Trophoblast cell (in vitro differentiated cells and primary cell): Measurements from ENCODE around the gene OR10J1.

ENCODE experiments used
- DNase-seq, 2 donors: peaks; one replicate each; pipeline ENCODE4 v3.0.0-alpha.2; 2016
- H2AFZ ChIP-seq: 2 replicates; pipeline ENCODE4 v1.6.1; 2013; ENCODE audit warnings: low read length, moderate library complexity, mild to moderate bottlenecking; ENCODE audit not compliant: insufficient read depth, poor library complexity
- H2AK5ac ChIP-seq: 2 replicates; pipeline ENCODE4 v1.6.1; 2013; ENCODE audit warnings: mild to moderate bottlenecking, low read length
- H2BK120ac ChIP-seq: 2 replicates; pipeline ENCODE4 v1.6.1; 2013; ENCODE audit warnings: low read length, mild to moderate bottlenecking, moderate library complexity; ENCODE audit not compliant: insufficient read depth, poor library complexity
- H2BK12ac ChIP-seq: 2 replicates; pipeline ENCODE4 v1.6.1; 2013; ENCODE audit warnings: mild to moderate bottlenecking, low read length, moderate library complexity
- H2BK5ac ChIP-seq: 2 replicates; pipeline ENCODE4 v1.6.1; 2013; ENCODE audit warnings: low read length, low read depth, moderate library complexity, mild to moderate bottlenecking; ENCODE audit not compliant: poor library complexity
- H3K14ac ChIP-seq: 2 replicates; pipeline ENCODE4 v1.6.1; 2013; ENCODE audit warnings: mild to moderate bottlenecking, low read length
- H3K18ac ChIP-seq: 2 replicates; pipeline ENCODE4 v1.6.1; 2013; ENCODE audit warnings: mild to moderate bottlenecking, low read length
- H3K23ac ChIP-seq: 2 replicates; pipeline ENCODE4 v1.6.1; 2013; ENCODE audit warnings: low read length
- H3K27ac ChIP-seq: 2 replicates; pipeline ENCODE4 v1.5.1; 2013; ENCODE audit warnings: low read depth, mild to moderate bottlenecking, inconsistent platforms, low read length, moderate library complexity
- H3K27me3 ChIP-seq: 2 replicates; pipeline ENCODE4 v1.6.1; 2013; ENCODE audit warnings: inconsistent platforms, mild to moderate bottlenecking, low read length, moderate library complexity; ENCODE audit not compliant: insufficient read depth
- H3K36me3 ChIP-seq, 2 experiments: 1 replicate in 1 of 2; 2 replicates in 1 of 2; pipeline ENCODE4 v1.6.1; 2013; ENCODE audit warnings: low read length in 2 of 2, mild to moderate bottlenecking in 2 of 2, moderate library complexity in 1 of 2; ENCODE audit not compliant: insufficient read depth in 2 of 2, control insufficient read depth in 1 of 2
- H3K4ac ChIP-seq: 2 replicates; pipeline ENCODE4 v1.6.1; 2013; ENCODE audit warnings: low read depth, mild to moderate bottlenecking, low read length, moderate library complexity
- H3K4me1 ChIP-seq, 2 experiments: 1 replicate in 1 of 2; 2 replicates in 1 of 2; pipeline ENCODE4 v1.6.1; 2013; ENCODE audit warnings: low read length in 2 of 2, mild to moderate bottlenecking in 2 of 2, moderate library complexity in 1 of 2; ENCODE audit not compliant: insufficient read depth in 2 of 2, control insufficient read depth in 1 of 2
- H3K4me2 ChIP-seq: 2 replicates; pipeline ENCODE4 v1.6.1; 2013; ENCODE audit warnings: inconsistent platforms, mild to moderate bottlenecking, low read length, moderate library complexity
- H3K4me3 ChIP-seq: 2 replicates; pipeline ENCODE4 v1.5.1; 2013; ENCODE audit warnings: mild to moderate bottlenecking, low read depth, low read length, inconsistent platforms
- H3K79me1 ChIP-seq: one replicate; pipeline ENCODE4 v1.6.1; 2013; ENCODE audit warnings: low read length
- H3K79me2 ChIP-seq: 2 replicates; pipeline ENCODE4 v1.6.1; 2013; ENCODE audit warnings: low read length, mild to moderate bottlenecking; ENCODE audit not compliant: control insufficient read depth, insufficient read depth, poor library complexity
- H3K9ac ChIP-seq: 2 replicates; pipeline ENCODE4 v1.6.1; 2013; ENCODE audit warnings: mild to moderate bottlenecking, low read length
- H3K9me3 ChIP-seq: 2 replicates; pipeline ENCODE4 v1.6.1; 2013; ENCODE audit warnings: low read depth, mild to moderate bottlenecking, control low read depth, inconsistent platforms, low read length; ENCODE audit not compliant: insufficient read depth
- H4K12ac ChIP-seq: 2 replicates; pipeline ENCODE4 v1.6.1; 2013; ENCODE audit warnings: low read depth, mild to moderate bottlenecking, low read length, moderate library complexity
- H4K8ac ChIP-seq: 2 replicates; pipeline ENCODE4 v1.6.1; 2013; ENCODE audit warnings: low read depth, mild to moderate bottlenecking, low read length, moderate library complexity
- H4K91ac ChIP-seq: one replicate; pipeline ENCODE4 v1.6.1; 2013; ENCODE audit warnings: low read depth, mild to moderate bottlenecking, low read length, moderate library complexity
- WGBS: extraction: QIAGEN DNeasy Blood & Tissue Kit; methylation state at CpG from one replicate; pipeline ENCODE4 v1.1.7; 2013; ENCODE audit warnings: missing lambda C conversion rate; ENCODE audit not compliant: insufficient read length, insufficient coverage; ENCODE audit errors: extremely low coverage; 5-methylcytosine and 5-hydroxymethylcytosine counted together

OR10J1 gene

DNA sequence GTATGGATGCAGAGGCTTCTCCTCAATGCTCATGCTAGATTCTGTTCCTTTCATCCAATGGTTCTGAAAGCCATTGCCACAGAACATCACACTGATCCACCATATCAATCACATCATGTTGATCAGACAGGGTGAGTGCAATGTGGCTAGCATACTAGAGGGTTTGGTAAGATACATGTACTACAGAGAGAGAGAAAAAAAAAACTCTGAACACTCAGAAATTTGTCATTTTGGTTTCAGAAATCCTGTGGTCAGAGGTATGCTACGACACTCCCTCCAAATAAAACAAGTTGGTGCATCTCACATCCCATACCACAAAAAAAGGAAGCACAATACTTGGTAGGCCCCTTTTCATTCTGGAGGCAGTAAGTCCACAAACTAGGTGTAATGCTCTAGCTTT is 35.4 kb downstream of the OR10J1 start:
- Histone ChIP-seq H2AK5ac (no peak overlapping the region), H2BK120ac (no peak overlapping the region), H4K12ac (no peak overlapping the region), H3K79me1 (no peaks in the 10 kb centered on the region), H4K8ac (no peak overlapping the region), H3K27me3 (no peaks in the 10 kb centered on the region), H3K79me2 (no peaks in the 10 kb centered on the region), H3K4me2 (no peak overlapping the region), H3K27ac (no peak overlapping the region), H2BK5ac (no peak overlapping the region), H3K4me1 (no peaks in the 10 kb centered on the region), H3K23ac (no peak overlapping the region), H3K18ac (no peak overlapping the region), H3K4ac (no peak overlapping the region), H3K14ac (no peak overlapping the region), H3K9me3 (no peaks in the 10 kb centered on the region), H3K9ac (no peak overlapping the region), H2AFZ (no peak overlapping the region), H4K91ac (no peak overlapping the region), H3K4me3 (no peak overlapping the region), H2BK12ac (no peak overlapping the region), H3K36me3 (no peaks in the 10 kb centered on the region)
- no CpG with 5 or more reads among the region's 1 CpG for WGBS
- no peak for DNase-seq

DNA sequence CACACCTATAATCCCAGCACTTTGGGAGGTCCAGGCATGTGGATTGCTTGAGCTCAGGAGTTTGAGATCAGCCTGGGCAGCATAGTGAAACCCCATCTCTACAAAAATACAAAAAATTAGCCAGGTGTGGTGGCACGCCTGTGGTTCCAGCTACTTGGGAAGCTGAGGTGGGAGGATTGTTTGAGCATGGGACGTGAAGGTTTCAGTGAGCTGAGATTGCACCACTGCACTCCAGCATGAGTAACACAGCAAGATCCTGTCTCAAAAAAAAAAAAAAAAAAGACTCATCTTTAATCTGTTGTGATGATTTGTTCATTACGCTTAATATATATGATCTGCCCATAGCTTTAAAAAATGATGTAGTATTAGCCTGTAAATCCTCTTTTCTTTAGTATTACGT is 44.0 kb downstream of the OR10J1 start:
- Histone ChIP-seq H2BK12ac (no peak overlapping the region), H2BK5ac (no peak overlapping the region)
- WGBS: no CpG with 5 or more reads among the region's 4 CpGs

More for the DNA sequence above, 44.0 kb downstream of the OR10J1 start:
- Histone ChIP-seq H3K79me1 (no peaks in the 10 kb centered on the region), H3K4me1 (no peaks in the 10 kb centered on the region), H2AFZ (no peak overlapping the region), H3K4ac (no peak overlapping the region), H3K23ac (no peak overlapping the region), H3K9ac (no peak overlapping the region), H4K91ac (no peak overlapping the region), H3K9me3 (no peaks in the 10 kb centered on the region), H3K36me3 (no peaks in the 10 kb centered on the region), H3K14ac (no peak overlapping the region), H4K12ac (no peak overlapping the region), H3K79me2 (no peaks in the 10 kb centered on the region), H3K27ac (no peak overlapping the region), H2AK5ac (no peak overlapping the region), H3K27me3 (no peaks in the 10 kb centered on the region), H3K4me2 (no peak overlapping the region), H3K18ac (no peak overlapping the region), H4K8ac (no peak overlapping the region), H3K4me3 (no peak overlapping the region), H2BK120ac (no peak overlapping the region)
- peak in 1 of 2 donors; percentile 4 for DNase-seq
